Measurements from ENCODE around the gene IGFBP2. TPM values are rescaled to one million over a fixed set of nuclear protein-coding genes. Genes with fewer than 3 reads are reported as not detected.

Gene IGFBP2
- total and polyA plus RNA-seq, 2 experiments from 2014 or later: 5.6 to 40.1 TPM

DNA sequence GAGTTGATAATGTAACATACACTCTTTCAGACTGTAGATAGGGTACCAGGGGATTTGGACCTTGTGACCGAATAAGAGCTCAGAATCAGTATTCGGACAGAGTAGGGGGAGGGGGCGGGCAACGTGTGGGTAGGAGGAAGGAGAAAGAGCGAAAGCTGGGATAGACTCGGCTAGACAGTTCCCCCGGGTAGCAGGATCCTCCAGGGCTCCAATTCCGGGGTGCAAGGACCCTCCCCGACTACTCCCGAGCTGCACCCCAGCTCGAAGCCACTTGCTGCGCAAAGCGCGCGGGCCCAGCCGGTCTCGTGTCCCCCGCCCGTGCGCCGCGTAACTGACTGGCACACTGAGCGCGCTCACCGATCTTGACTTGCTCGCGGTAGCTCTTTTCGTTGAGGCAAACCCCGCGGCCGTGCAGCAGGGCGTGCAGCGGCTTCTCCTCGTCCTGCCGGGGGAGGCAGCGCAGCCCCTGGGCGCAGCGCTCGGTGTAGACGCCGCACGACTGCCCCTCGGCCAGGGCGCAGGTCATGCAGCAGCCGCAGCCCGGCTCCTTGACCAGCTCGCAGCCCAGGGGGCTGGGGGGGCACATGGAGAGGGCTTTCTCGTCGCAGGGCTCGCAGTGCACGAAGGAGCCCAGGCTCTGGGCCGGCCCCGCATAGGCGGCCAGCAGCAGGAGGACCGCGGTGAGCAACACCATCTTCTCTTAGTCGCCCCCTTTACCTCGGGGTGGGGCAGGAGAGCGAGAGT lies 61.0 kb downstream of the IGFBP2 start:
- Histone ChIP-seq H3K9me2 (ENCODE audit: insufficient read depth) (no peaks in the 10 kb centered on the region), H3K4me1 (ENCODE audit: insufficient read depth) (peaks cover 16% of the 10 kb centered on the region), H3F3A (ENCODE audit: insufficient read depth) (peaks cover 13% of the 10 kb centered on the region), H3K9me3 (ENCODE audit: low read depth) (no peaks in the 10 kb centered on the region), H2AFZ (peak overlapping the region; percentile 54), H3K79me2 (ENCODE audit: insufficient read depth) (no peaks in the 10 kb centered on the region), H3K9ac (peak overlapping the region; percentile 74), H3K4me2 (ENCODE audit: unreplicated experiment) (peak overlapping the region; percentile 87), H3K4me3 (peak overlapping the region; percentile 81), H3K27ac (no peak overlapping the region), H3K36me3 (ENCODE audit: low read depth) (no peaks in the 10 kb centered on the region), H4K20me1 (ENCODE audit: insufficient read depth) (no peaks in the 10 kb centered on the region), H3K27me3 (replicated peaks; ENCODE audit: insufficient read depth) (no peaks in the 10 kb centered on the region)
- 2% methylated on average over 49 to 56 of the region's 59 CpGs for WGBS, 2 experiments (ENCODE audit: low coverage in 1 of 2, low lambda C conversion rate in 2 of 2, missing lambda C conversion rate in 2 of 2)
- peak; percentile 82 for DNase-seq
- in situ Hi-C loops (cut with MboI): loop anchor here (10.0 kb wide), 1 partner anchor 821 kb away; no protein-coding TSS in a partner anchor
- TF ChIP-seq EZH2 (IDR thresholded peaks at IDR 0.05; ENCODE audit: insufficient read depth, poor library complexity, severe bottlenecking) (peak; percentile 2), EZH2phosphoT487 (IDR thresholded peaks at IDR 0.05; ENCODE audit: insufficient read depth, low read depth) (no peak)

DNA sequence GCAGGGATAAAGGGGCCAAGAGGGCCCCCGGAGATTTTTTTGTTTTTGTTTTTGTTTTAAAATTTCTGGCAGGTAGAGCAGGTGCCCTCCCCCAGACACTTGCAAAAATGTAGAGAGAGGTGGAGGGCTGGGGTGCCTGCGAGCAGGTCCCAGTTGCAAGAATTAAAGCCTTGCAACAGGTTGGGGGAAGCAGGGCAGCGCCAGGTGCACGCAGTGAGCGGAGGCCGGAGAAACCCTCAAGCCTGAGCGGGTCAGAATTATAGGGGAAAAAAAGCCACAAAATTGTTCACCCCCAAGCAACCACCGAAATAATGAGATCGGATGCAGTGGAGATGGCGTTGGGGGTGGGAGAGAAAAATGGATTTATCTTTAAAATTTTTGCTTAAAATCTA lies 61.6 kb downstream of the IGFBP2 start:
- TF ChIP-seq EZH2phosphoT487 (IDR thresholded peaks at IDR 0.05; ENCODE audit: insufficient read depth, low read depth): no peak
- no peak for TF ChIP-seq EZH2 (IDR thresholded peaks at IDR 0.05; ENCODE audit: insufficient read depth, poor library complexity, severe bottlenecking)
- Histone ChIP-seq H3K9ac (peak overlapping the region; percentile 74), H4K20me1 (ENCODE audit: insufficient read depth) (no peaks in the 10 kb centered on the region), H3K27me3 (replicated peaks; ENCODE audit: insufficient read depth) (no peaks in the 10 kb centered on the region), H3K4me2 (ENCODE audit: unreplicated experiment) (peak overlapping the region; percentile 87), H3K36me3 (ENCODE audit: low read depth) (no peaks in the 10 kb centered on the region), H3K9me2 (ENCODE audit: insufficient read depth) (no peaks in the 10 kb centered on the region), H3K9me3 (ENCODE audit: low read depth) (no peaks in the 10 kb centered on the region), H3K4me1 (ENCODE audit: insufficient read depth) (peaks cover 16% of the 10 kb centered on the region), H3K4me3 (peak overlapping the region; percentile 81), H2AFZ (0 out of 2 replicates have a peak overlapping the region, but pooled peaks have one; percentile 54), H3F3A (ENCODE audit: insufficient read depth) (peaks cover 13% of the 10 kb centered on the region), H3K79me2 (ENCODE audit: insufficient read depth) (no peaks in the 10 kb centered on the region), H3K27ac (no peak overlapping the region)
- WGBS, 2 experiments (ENCODE audit: low coverage in 1 of 2, low lambda C conversion rate in 2 of 2, missing lambda C conversion rate in 2 of 2): 2% methylated on average over 10 of the region's 10 CpGs
- DNase-seq: no peak
- in situ Hi-C loops (cut with MboI): loop anchor here (5.0 to 10.0 kb wide), 2 partner anchors 820 to 1017 kb away; no protein-coding TSS in a partner anchor

DNA sequence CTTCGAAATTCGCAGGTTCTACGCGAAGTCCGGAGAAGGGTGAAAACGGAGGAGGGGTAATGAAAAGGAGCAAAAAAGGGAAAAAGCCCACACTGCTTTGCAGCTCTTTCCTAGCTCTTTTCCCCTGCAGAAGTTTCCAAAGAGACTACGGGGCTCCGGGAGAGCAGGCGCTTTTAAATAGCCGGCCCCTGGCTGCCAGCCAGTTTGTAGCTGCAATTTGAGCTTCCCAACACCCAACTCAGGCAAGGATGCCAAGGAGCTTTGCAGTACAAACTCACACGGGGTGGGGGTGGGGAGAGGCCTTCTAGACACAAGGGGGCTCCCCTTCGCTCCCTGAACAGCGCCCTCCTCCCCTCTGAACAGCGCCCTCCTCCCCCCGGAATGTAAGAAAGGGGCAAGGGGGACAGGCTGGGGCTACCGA lies 62.2 kb downstream of the IGFBP2 start, which contains the start of gene IGFBP5:
Gene IGFBP5, minus strand, starts transcription at position 149 of the 421 bp plus-strand sequence. CDS start 774 bp downstream, outside the sequence.
- Histone ChIP-seq H3K4me1 (ENCODE audit: insufficient read depth) (peaks cover 20% of the 10 kb centered on the region), H3F3A (ENCODE audit: insufficient read depth) (peaks cover 13% of the 10 kb centered on the region), H3K27ac (no peak within 1 kb of the TSS), H3K4me3 (peak within 1 kb of the TSS; percentile 81), H3K36me3 (ENCODE audit: low read depth) (no peaks in the 10 kb centered on the region), H4K20me1 (ENCODE audit: insufficient read depth) (no peaks in the 10 kb centered on the region), H3K9me3 (ENCODE audit: low read depth) (no peaks in the 10 kb centered on the region), H3K9ac (peak within 1 kb of the TSS; percentile 74), H3K27me3 (replicated peaks; ENCODE audit: insufficient read depth) (no peaks in the 10 kb centered on the region), H3K79me2 (ENCODE audit: insufficient read depth) (no peaks in the 10 kb centered on the region), H3K4me2 (ENCODE audit: unreplicated experiment) (peak within 1 kb of the TSS; percentile 87), H2AFZ (peak within 1 kb of the TSS; percentile 54), H3K9me2 (ENCODE audit: insufficient read depth) (no peaks in the 10 kb centered on the region)
- WGBS, 2 experiments (ENCODE audit: low coverage in 1 of 2, low lambda C conversion rate in 2 of 2, missing lambda C conversion rate in 2 of 2): 6 to 7% methylated on average over 15 to 16 of the region's 16 CpGs
- no peak for TF ChIP-seq EZH2 (IDR thresholded peaks at IDR 0.05; ENCODE audit: insufficient read depth, poor library complexity, severe bottlenecking)
- no peak for TF ChIP-seq EZH2phosphoT487 (IDR thresholded peaks at IDR 0.05; ENCODE audit: insufficient read depth, low read depth)
- peak; percentile 77 for DNase-seq
- in situ Hi-C loops (cut with MboI): loop anchor here (5.0 to 10.0 kb wide), 2 partner anchors 819 to 1017 kb away; no protein-coding TSS in a partner anchor

GRCh38 chr2:216696321-216696720 lies 63.1 kb downstream of the IGFBP2 start:
- Histone ChIP-seq H2AFZ (no peak overlapping the region), H3K36me3 (ENCODE audit: low read depth) (no peaks in the 10 kb centered on the region), H3F3A (ENCODE audit: insufficient read depth) (peaks cover 9% of the 10 kb centered on the region), H3K27me3 (replicated peaks; ENCODE audit: insufficient read depth) (no peaks in the 10 kb centered on the region), H3K9me2 (ENCODE audit: insufficient read depth) (no peaks in the 10 kb centered on the region), H3K27ac (no peak overlapping the region), H3K9me3 (ENCODE audit: low read depth) (no peaks in the 10 kb centered on the region), H4K20me1 (ENCODE audit: insufficient read depth) (no peaks in the 10 kb centered on the region), H3K79me2 (ENCODE audit: insufficient read depth) (no peaks in the 10 kb centered on the region), H3K4me2 (ENCODE audit: unreplicated experiment) (no peak overlapping the region), H3K9ac (no peak overlapping the region), H3K4me3 (no peak overlapping the region), H3K4me1 (ENCODE audit: insufficient read depth) (peaks cover 21% of the 10 kb centered on the region)
- in situ Hi-C loops (cut with MboI): loop anchor here (5.0 to 10.0 kb wide), 2 partner anchors 818 to 1016 kb away; no protein-coding TSS in a partner anchor
- TF ChIP-seq EZH2phosphoT487 (IDR thresholded peaks at IDR 0.05; ENCODE audit: insufficient read depth, low read depth) (no peak), EZH2 (IDR thresholded peaks at IDR 0.05; ENCODE audit: insufficient read depth, poor library complexity, severe bottlenecking) (no peak)
- DNase-seq: no peak
- WGBS, 2 experiments (ENCODE audit: low coverage in 1 of 2, low lambda C conversion rate in 2 of 2, missing lambda C conversion rate in 2 of 2): 100% methylated on average over 1 of the region's 1 CpG
